Hepatocyte (in vitro differentiated cells): Measurements from ENCODE around the gene RAG1. TPM values are rescaled to one million over a fixed set of nuclear protein-coding genes. Genes with fewer than 3 reads are reported as not detected.

Experiments
- DNase-seq: peaks from one replicate; pipeline ENCODE4 v3.0.0-alpha.2; 2016; ENCODE audit warnings: low spot score
- H2AFZ ChIP-seq: fragments of 200-600 bp; sonication (generic); 2 replicates; pipeline ENCODE4 v1.6.0; 2016; ENCODE audit warnings: antibody characterized with exemption, mild to moderate bottlenecking
- H3K27ac ChIP-seq: fragments of 200-600 bp; sonication (generic); 2 replicates; pipeline ENCODE4 v1.5.1; 2016; ENCODE audit warnings: mild to moderate bottlenecking
- H3K27me3 ChIP-seq: fragments of 200-600 bp; sonication (generic); 2 replicates; pipeline ENCODE4 v1.6.1; 2016
- H3K36me3 ChIP-seq: fragments of 200-600 bp; sonication (generic); replicated peaks from 2 replicates; pipeline ENCODE4 v1.5.1; 2016; ENCODE audit warnings: low read depth; ENCODE audit not compliant: insufficient read depth
- H3K4me1 ChIP-seq: fragments of 200-600 bp; sonication (generic); 2 replicates; pipeline ENCODE4 v1.5.1; 2016; ENCODE audit warnings: mild to moderate bottlenecking, moderate library complexity; ENCODE audit not compliant: insufficient read depth
- H3K4me2 ChIP-seq: fragments of 200-600 bp; sonication (generic); 2 replicates; pipeline ENCODE4 v1.6.0; 2016
- H3K4me3 ChIP-seq: fragments of 200-600 bp; sonication (generic); 2 replicates; pipeline ENCODE4 v1.5.1; 2016; ENCODE audit warnings: mild to moderate bottlenecking
- H3K79me2 ChIP-seq: fragments of 200-600 bp; sonication (generic); 2 replicates; pipeline ENCODE4 v1.6.0; 2017; ENCODE audit warnings: mild to moderate bottlenecking
- H3K9me2 ChIP-seq: fragments of 200-600 bp; sonication (generic); replicated peaks from 2 replicates; pipeline ENCODE4 v1.6.0; 2017; ENCODE audit warnings: mild to moderate bottlenecking; ENCODE audit not compliant: insufficient read depth
- H3K9me3 ChIP-seq: fragments of 200-600 bp; sonication (generic); 2 replicates; pipeline ENCODE4 v1.5.1; 2016; ENCODE audit warnings: low read depth, mild to moderate bottlenecking
- H4K20me1 ChIP-seq: fragments of 200-600 bp; sonication (generic); 2 replicates; pipeline ENCODE4 v1.6.0; 2016; ENCODE audit warnings: mild to moderate bottlenecking; ENCODE audit not compliant: insufficient read depth, poor library complexity, severe bottlenecking
- EZH2 ChIP-seq: fragments of 200-600 bp; sonication (generic); IDR thresholded peaks from 2 replicates; pipeline ENCODE4 v1.6.1; 2016; ENCODE audit warnings: antibody characterized with exemption, mild to moderate bottlenecking, borderline replicate concordance
- EZH2phosphoT487 ChIP-seq: fragments of 200-600 bp; sonication (generic); IDR thresholded peaks from one replicate; pipeline ENCODE4 v1.6.1; 2018; ENCODE audit warnings: antibody characterized with exemption, mild to moderate bottlenecking, low read depth, moderate library complexity; ENCODE audit not compliant: unreplicated experiment, severe bottlenecking
- WGBS: methylation state at CpG from one replicate; pipeline ENCODE4 v1.1.6; 2016; ENCODE audit warnings: low lambda C conversion rate; ENCODE audit errors: missing lambda C conversion rate; 5-methylcytosine and 5-hydroxymethylcytosine counted together
- polyA plus RNA-seq: library from polyadenylated mRNA; unstranded; fragments of >200 nt; fragmentation: Nextera tagmentation; extraction: Ambion mirVana; gene quantifications from 2 replicates; pipeline ENCODE4 v1.2.1, GENCODE V29; 2016
- total RNA-seq: library from RNA; depleted of rRNA; stranded (reverse); fragments of >200 nt; gene quantifications from 2 replicates; pipeline ENCODE4 v1.2.3, GENCODE V29; 2014
- TF ChIP-seq, protein P1 (sequence below): fragments of 200-600 bp; sonication (generic); IDR thresholded peaks from 2 replicates; pipeline ENCODE4 v1.5.1; 2016; ENCODE audit warnings: antibody characterized with exemption, mild to moderate bottlenecking; ENCODE audit not compliant: poor library complexity

RAG1 gene
- total and polyA plus RNA-seq, 2 experiments from 2014 or later: 1.0 to 1.5 TPM

DNA sequence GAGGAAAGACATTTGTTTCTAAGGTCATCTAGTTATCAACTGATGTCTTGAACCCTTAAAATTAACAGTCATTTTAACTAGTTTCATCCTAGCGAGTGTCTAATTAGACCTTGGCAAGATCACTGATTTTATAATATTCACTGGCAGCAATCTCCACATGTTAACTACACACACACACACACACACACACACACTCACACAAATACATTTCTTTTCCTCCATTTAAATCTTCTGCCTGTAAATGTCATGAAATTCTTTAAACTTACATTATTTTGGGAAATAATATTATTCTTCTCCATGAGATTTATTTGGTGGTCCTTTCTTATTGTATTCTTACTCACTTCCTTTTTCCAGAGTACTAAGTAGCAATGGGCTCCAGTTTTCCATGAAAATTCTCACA is 23.6 kb downstream of the RAG1 start:
- no peak overlapping the region for H3K4me2 ChIP-seq
- 55% methylated on average over 1 of the region's 1 CpG for WGBS
- DNase-seq: no peak
- no peak overlapping the region for H2AFZ ChIP-seq
- H4K20me1 ChIP-seq: no peaks in the 10 kb centered on the region
- peaks cover 8% of the 10 kb centered on the region for H3K79me2 ChIP-seq
- H3K27ac ChIP-seq: no peak overlapping the region
- H3K9me3 ChIP-seq: no peaks in the 10 kb centered on the region
- H3K36me3 ChIP-seq: no peaks in the 10 kb centered on the region
- TF ChIP-seq EZH2 (no peak), EZH2phosphoT487 (no peak)
- TF ChIP-seq, protein P1, sequence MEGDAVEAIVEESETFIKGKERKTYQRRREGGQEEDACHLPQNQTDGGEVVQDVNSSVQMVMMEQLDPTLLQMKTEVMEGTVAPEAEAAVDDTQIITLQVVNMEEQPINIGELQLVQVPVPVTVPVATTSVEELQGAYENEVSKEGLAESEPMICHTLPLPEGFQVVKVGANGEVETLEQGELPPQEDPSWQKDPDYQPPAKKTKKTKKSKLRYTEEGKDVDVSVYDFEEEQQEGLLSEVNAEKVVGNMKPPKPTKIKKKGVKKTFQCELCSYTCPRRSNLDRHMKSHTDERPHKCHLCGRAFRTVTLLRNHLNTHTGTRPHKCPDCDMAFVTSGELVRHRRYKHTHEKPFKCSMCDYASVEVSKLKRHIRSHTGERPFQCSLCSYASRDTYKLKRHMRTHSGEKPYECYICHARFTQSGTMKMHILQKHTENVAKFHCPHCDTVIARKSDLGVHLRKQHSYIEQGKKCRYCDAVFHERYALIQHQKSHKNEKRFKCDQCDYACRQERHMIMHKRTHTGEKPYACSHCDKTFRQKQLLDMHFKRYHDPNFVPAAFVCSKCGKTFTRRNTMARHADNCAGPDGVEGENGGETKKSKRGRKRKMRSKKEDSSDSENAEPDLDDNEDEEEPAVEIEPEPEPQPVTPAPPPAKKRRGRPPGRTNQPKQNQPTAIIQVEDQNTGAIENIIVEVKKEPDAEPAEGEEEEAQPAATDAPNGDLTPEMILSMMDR: no peak
- no peaks in the 10 kb centered on the region for H3K4me1 ChIP-seq
- H3K4me3 ChIP-seq: no peak overlapping the region
- peaks cover 22% of the 10 kb centered on the region for H3K27me3 ChIP-seq
- H3K9me2 ChIP-seq: no peaks in the 10 kb centered on the region

DNA sequence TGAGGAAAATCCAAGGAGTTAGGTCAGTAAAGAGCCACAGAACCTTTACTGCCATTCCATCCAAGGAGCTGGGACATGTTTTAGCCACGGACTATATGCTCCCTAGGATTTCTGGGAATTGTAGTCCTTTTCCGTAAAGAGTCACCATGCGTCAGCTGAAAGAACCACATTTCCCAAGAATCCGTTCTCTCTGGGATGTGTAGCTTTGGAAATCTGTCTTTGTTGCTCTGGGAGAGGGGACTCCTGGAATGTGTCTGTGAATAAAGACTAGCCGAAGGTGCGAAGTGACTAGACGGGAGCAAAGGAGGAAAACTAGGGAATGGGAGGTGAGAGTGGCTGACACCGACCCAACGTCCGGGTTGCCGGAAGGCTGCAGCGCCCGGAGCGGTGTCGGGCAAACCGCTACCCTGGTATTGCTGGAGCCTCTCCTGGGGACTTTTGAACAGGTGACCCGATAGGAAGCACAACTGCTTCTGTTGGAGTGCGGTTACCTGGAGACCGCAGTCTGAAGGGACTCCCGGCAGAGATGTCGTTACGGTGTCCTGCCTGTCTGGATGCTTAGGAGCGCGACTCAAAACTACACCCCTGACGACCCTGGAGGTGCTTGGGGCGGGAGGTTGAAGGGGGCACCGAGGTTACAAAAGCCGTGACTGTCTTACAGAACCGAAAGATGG is 26.6 kb downstream of the RAG1 start, which contains the start of gene IFTAP:
IFTAP (plus strand) TSS at position 187 of the 674 bp plus-strand sequence. CDS start 15,602 bp downstream, outside the sequence.
- H3K4me3 ChIP-seq: peak within 1 kb of the TSS; percentile 56
- H3K36me3 ChIP-seq: no peaks in the 10 kb centered on the region
- no peaks in the 10 kb centered on the region for H4K20me1 ChIP-seq
- no peak within 1 kb of the TSS for H3K27ac ChIP-seq
- no peaks in the 10 kb centered on the region for H3K9me3 ChIP-seq
- no peaks in the 10 kb centered on the region for H3K9me2 ChIP-seq
- TF ChIP-seq, protein P1: no peak
- TF ChIP-seq EZH2 (no peak), EZH2phosphoT487 (no peak)
- no peaks in the 10 kb centered on the region for H3K4me1 ChIP-seq
- peaks cover 8% of the 10 kb centered on the region for H3K79me2 ChIP-seq
- H3K27me3 ChIP-seq: peaks cover 6% of the 10 kb centered on the region
- H3K4me2 ChIP-seq: peak within 1 kb of the TSS; percentile 83
- H2AFZ ChIP-seq: peak within 1 kb of the TSS; percentile 90
- peak; percentile 88 for DNase-seq
- under 1% methylated on average over 29 of the region's 29 CpGs for WGBS

DNA sequence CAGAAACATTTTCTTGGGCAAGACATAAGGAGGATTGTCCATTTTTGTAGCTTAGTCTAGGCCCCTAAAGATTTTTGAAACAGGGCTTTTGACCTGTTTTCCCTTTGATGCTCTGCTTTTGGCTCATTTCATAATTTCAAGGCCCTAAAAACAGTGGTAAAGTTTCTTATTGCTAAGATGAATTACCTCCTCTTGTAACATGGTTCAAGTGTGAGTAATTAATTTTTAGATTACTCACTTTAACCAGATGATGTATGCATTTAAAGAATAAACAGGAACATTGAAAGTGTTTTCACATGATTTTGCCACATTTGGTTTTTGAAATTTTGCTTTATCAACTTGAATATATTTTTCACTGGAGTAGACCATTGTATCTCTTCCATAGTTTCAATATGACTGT is 29.1 kb downstream of the RAG1 start:
- Histone ChIP-seq H3K27me3 (no peaks in the 10 kb centered on the region), H3K27ac (no peak overlapping the region), H3K79me2 (peaks cover 8% of the 10 kb centered on the region), H3K4me2 (no peak overlapping the region), H3K9me3 (no peaks in the 10 kb centered on the region), H3K4me1 (no peaks in the 10 kb centered on the region), H3K4me3 (no peak overlapping the region), H3K9me2 (no peaks in the 10 kb centered on the region), H2AFZ (no peak overlapping the region), H4K20me1 (no peaks in the 10 kb centered on the region), H3K36me3 (no peaks in the 10 kb centered on the region)
- DNase-seq: no peak
- TF ChIP-seq, protein P1: no peak
- TF ChIP-seq EZH2phosphoT487: no peak
- TF ChIP-seq EZH2: no peak
